ENCODE data around the gene FAM174C.
A peak's percentile ranks its signal among the peaks of the same experiment; 100 is the strongest.

Gene FAM174C

DNA sequence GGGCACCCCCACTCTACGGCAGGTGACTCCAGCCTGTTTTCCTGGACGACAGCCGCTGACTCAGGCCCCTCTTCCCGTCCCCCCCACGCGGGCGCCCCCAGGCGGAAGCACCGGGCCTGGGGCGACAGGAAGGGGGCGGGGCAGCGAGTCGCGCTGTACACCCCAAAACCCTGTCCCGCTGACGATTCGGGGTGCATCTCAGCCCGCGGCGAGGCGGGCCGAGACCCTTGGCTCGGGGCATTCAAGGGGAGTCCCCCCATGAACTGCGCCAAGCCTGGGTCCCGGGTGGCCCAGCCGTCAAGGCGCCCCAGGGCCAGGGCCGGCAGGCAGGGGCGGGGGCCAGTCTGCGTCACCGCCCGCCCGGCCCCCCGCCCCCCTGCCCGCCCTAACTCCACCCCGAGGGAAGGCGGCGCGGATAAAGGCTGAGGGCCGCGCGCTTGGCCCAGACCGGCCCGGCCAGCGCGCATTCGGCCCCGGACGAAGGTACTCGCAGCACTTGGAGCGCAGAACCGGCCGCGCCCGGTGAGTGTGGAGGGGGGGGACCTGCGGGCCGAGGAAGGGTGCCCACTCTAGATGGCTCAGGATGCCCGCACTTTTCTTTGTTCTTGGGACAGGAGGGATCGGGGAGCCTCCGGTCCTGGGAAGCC lies 27.1 kb upstream of the FAM174C start, which contains the start of gene MIDN:
MIDN (plus strand) TSS at position 445 of the 647 bp plus-strand sequence. CDS start 1,714 bp downstream, outside the sequence.
- in situ Hi-C loops (cut with HindIII; ENCODE audit: low sequenced_read_pairs): no loop called here
- peak; percentile 92 for DNase-seq (ENCODE audit: low read depth, low spot score)
- TF ChIP-seq, protein P1, sequence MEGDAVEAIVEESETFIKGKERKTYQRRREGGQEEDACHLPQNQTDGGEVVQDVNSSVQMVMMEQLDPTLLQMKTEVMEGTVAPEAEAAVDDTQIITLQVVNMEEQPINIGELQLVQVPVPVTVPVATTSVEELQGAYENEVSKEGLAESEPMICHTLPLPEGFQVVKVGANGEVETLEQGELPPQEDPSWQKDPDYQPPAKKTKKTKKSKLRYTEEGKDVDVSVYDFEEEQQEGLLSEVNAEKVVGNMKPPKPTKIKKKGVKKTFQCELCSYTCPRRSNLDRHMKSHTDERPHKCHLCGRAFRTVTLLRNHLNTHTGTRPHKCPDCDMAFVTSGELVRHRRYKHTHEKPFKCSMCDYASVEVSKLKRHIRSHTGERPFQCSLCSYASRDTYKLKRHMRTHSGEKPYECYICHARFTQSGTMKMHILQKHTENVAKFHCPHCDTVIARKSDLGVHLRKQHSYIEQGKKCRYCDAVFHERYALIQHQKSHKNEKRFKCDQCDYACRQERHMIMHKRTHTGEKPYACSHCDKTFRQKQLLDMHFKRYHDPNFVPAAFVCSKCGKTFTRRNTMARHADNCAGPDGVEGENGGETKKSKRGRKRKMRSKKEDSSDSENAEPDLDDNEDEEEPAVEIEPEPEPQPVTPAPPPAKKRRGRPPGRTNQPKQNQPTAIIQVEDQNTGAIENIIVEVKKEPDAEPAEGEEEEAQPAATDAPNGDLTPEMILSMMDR (IDR thresholded peaks at IDR 0.05; ENCODE audit: low read depth, low read length): peak; percentile 42
- H3K4me3 ChIP-seq (ENCODE audit: low read depth, low read length): peak within 1 kb of the TSS; percentile 67

- in situ Hi-C loops (cut with HindIII; ENCODE audit: low sequenced_read_pairs): no loop called here
- DNase-seq (ENCODE audit: low read depth, low spot score): no peak
- peak overlapping the region; percentile 67 for H3K4me3 ChIP-seq (ENCODE audit: low read depth, low read length)
- TF ChIP-seq, protein P1 (IDR thresholded peaks at IDR 0.05; ENCODE audit: low read depth, low read length): peak; percentile 59
Measured at GRCh38 chr19:1248786-1249297, 26.5 kb upstream of the FAM174C start.

GRCh38 chr19:1249298-1249989 lies 25.9 kb upstream of the FAM174C start:
- peak; percentile 98 for DNase-seq (ENCODE audit: low read depth, low spot score)
- TF ChIP-seq, protein P1 (IDR thresholded peaks at IDR 0.05; ENCODE audit: low read depth, low read length): no peak
- in situ Hi-C loops (cut with HindIII; ENCODE audit: low sequenced_read_pairs): no loop called here
- peak overlapping the region; percentile 67 for H3K4me3 ChIP-seq (ENCODE audit: low read depth, low read length)

DNA sequence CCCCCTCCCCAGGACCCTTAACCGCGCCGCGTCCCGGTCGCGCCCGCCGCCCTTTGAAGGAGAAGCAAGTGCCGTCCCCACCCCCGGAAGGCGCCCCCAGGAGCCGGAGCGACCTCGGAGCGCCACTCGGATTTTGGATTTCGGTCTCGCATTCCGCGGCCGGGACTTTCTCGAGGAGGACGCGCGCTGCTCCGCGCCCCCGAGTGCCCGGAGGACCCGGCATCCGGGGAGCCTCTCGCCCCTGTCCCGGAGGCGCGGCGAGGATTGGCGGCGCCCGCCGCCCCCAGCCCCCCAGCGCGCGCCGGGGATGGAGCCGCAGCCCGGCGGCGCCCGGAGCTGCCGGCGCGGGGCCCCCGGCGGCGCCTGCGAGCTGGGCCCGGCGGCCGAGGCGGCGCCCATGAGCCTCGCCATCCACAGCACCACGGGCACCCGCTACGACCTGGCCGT lies 25.3 kb upstream of the FAM174C start:
- in situ Hi-C loops (cut with HindIII; ENCODE audit: low sequenced_read_pairs): no loop called here
- TF ChIP-seq, protein P1 (IDR thresholded peaks at IDR 0.05; ENCODE audit: low read depth, low read length): no peak
- DNase-seq (ENCODE audit: low read depth, low spot score): no peak
- peak overlapping the region; percentile 65 for H3K4me3 ChIP-seq (ENCODE audit: low read depth, low read length)

GRCh38 chr19:1250437-1251260 lies 24.7 kb upstream of the FAM174C start:
- TF ChIP-seq, protein P1 (IDR thresholded peaks at IDR 0.05; ENCODE audit: low read depth, low read length): no peak
- peak overlapping the region; percentile 65 for H3K4me3 ChIP-seq (ENCODE audit: low read depth, low read length)
- DNase-seq (ENCODE audit: low read depth, low spot score): peak; percentile 75
- in situ Hi-C loops (cut with HindIII; ENCODE audit: low sequenced_read_pairs): no loop called here
